ENCODE results near the gene COL1A1.

DNA sequence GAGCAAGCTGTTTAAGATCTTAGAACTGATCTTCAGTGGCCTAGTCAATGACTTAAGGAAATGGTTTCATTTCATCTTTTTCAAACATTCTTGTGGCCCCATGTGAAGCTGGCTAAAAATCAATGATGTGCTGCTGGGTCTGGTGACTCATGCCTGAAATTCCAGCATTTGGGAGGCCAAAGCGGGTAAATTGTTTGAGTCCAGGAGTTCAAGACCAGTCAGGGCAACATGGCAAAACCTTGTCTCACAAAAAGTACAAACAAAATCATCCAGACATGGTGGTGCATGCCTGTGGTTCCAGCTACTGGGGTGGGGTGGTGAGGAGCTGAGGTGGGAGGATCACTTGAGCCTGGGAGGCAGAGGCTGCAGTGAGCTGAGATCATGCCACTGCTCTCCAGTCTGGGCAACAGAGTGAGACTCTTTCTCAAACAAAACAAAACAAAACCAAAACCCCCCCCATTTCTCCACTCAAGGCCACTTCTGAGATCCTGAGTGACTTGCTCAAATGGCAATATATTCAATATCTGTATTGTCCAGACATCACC, 17.4 kb upstream of the COL1A1 start:
- TF ChIP-seq POLR2A (IDR thresholded peaks at IDR 0.05): no peak
- TF ChIP-seq, protein P1, sequence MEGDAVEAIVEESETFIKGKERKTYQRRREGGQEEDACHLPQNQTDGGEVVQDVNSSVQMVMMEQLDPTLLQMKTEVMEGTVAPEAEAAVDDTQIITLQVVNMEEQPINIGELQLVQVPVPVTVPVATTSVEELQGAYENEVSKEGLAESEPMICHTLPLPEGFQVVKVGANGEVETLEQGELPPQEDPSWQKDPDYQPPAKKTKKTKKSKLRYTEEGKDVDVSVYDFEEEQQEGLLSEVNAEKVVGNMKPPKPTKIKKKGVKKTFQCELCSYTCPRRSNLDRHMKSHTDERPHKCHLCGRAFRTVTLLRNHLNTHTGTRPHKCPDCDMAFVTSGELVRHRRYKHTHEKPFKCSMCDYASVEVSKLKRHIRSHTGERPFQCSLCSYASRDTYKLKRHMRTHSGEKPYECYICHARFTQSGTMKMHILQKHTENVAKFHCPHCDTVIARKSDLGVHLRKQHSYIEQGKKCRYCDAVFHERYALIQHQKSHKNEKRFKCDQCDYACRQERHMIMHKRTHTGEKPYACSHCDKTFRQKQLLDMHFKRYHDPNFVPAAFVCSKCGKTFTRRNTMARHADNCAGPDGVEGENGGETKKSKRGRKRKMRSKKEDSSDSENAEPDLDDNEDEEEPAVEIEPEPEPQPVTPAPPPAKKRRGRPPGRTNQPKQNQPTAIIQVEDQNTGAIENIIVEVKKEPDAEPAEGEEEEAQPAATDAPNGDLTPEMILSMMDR (IDR thresholded peaks at IDR 0.05): no peak
